ENCODE measurements around the gene PHKB. TPM values are rescaled to one million over a fixed set of nuclear protein-coding genes. Genes with fewer than 3 reads are reported as not detected.

PHKB gene
- polyA plus RNA-seq, 3 donors = 49.8 to 53.1 (median 50.8) TPM

- no peaks in the 10 kb centered on the region for H3K79me2 ChIP-seq (ENCODE audit: insufficient read depth, low read length)
- Mint-ChIP-seq H3K4me1 (peaks cover 3% of the 10 kb centered on the region), H3K27ac (no peak overlapping the region), H3K27me3 (ENCODE audit: low read depth in 3 of 3) (no peaks in the 10 kb centered on the region), H3K9me3 (peaks cover 0 to 4% (median 2%) of the 10 kb centered on the region in 7 donors), H3K4me3 (no peak overlapping the region), H3K36me3 (peaks cover 51 to 59% of the 10 kb centered on the region in 2 donors)
- H3K4me1 ChIP-seq (ENCODE audit: control insufficient read depth in 1 of 2, insufficient read depth in 2 of 2, low read length in 2 of 2) = no peaks in the 10 kb centered on the region
- no peak overlapping the region for H3K4me3 ChIP-seq (replicated peaks in 1 of 3; ENCODE audit: low read depth in 2 of 3, low read length in 3 of 3)
- peaks cover 0 to 3% of the 10 kb centered on the region in 2 donors for H3K9me3 ChIP-seq (replicated peaks in 1 of 2; ENCODE audit: control insufficient read depth in 1 of 2, insufficient read depth in 1 of 2, low read length in 2 of 2)
- H3K27ac ChIP-seq (ENCODE audit: low read depth in 1 of 2, low read length in 2 of 2) = no peak overlapping the region
- H2AFZ ChIP-seq (ENCODE audit: insufficient read depth, low read depth, low read length, poor library complexity, severe bottlenecking) = no peak overlapping the region
- TF ChIP-seq CTCF (IDR thresholded peaks at IDR 0.05) = no peak
- H3K9ac ChIP-seq (ENCODE audit: insufficient read depth, low read length, poor library complexity, severe bottlenecking) = no peak overlapping the region
- H3K4me2 ChIP-seq (replicated peaks; ENCODE audit: extremely low read depth, low read length, poor library complexity, severe bottlenecking) = no peak overlapping the region
- H4K20me1 ChIP-seq (ENCODE audit: insufficient read depth, low read length) = peaks cover 14% of the 10 kb centered on the region
- DNase-seq = no peak
- no peaks in the 10 kb centered on the region for H3K27me3 ChIP-seq (ENCODE audit: control insufficient read depth in 2 of 2, insufficient read depth in 2 of 2, low read length in 2 of 2)
- no CpG with 5 or more reads among the region's 1 CpG for WGBS (ENCODE audit: insufficient coverage)
- intact Hi-C loops (cut with micrococcal nuclease) = no loop called here
- peaks cover 20 to 62% of the 10 kb centered on the region in 2 donors for H3K36me3 ChIP-seq (replicated peaks in 1 of 2; ENCODE audit: control insufficient read depth in 1 of 2, insufficient read depth in 2 of 2, low read length in 2 of 2)
These were observed 152.1 kb downstream of the PHKB start for GRCh38 chr16:47613251-47613650.

- Histone ChIP-seq H4K20me1 (ENCODE audit: insufficient read depth, low read length) (peaks cover 24% of the 10 kb centered on the region), H3K4me2 (replicated peaks; ENCODE audit: extremely low read depth, low read length, poor library complexity, severe bottlenecking) (no peak overlapping the region), H3K79me2 (ENCODE audit: insufficient read depth, low read length) (no peaks in the 10 kb centered on the region), H3K27ac (ENCODE audit: low read depth in 1 of 2, low read length in 2 of 2) (no peak overlapping the region), H3K4me3 (replicated peaks in 1 of 3; ENCODE audit: low read depth in 2 of 3, low read length in 3 of 3) (no peak overlapping the region), H3K27me3 (ENCODE audit: control insufficient read depth in 2 of 2, insufficient read depth in 2 of 2, low read length in 2 of 2) (no peaks in the 10 kb centered on the region), H3K4me1 (ENCODE audit: control insufficient read depth in 1 of 2, insufficient read depth in 2 of 2, low read length in 2 of 2) (no peaks in the 10 kb centered on the region), H3K36me3 (replicated peaks in 1 of 2; ENCODE audit: control insufficient read depth in 1 of 2, insufficient read depth in 2 of 2, low read length in 2 of 2) (peaks cover 3 to 38% of the 10 kb centered on the region in 2 donors), H3K9me3 (replicated peaks in 1 of 2; ENCODE audit: control insufficient read depth in 1 of 2, insufficient read depth in 1 of 2, low read length in 2 of 2) (peaks cover 0 to 3% of the 10 kb centered on the region in 2 donors), H3K9ac (ENCODE audit: insufficient read depth, low read length, poor library complexity, severe bottlenecking) (no peak overlapping the region), H2AFZ (ENCODE audit: insufficient read depth, low read depth, low read length, poor library complexity, severe bottlenecking) (no peak overlapping the region)
- DNase-seq = no peak
- 100% methylated on average over 2 of the region's 3 CpGs for WGBS (ENCODE audit: insufficient coverage)
- H3K4me3 Mint-ChIP-seq = no peak overlapping the region
- H3K9me3 Mint-ChIP-seq = peaks cover 0 to 4% (median 2%) of the 10 kb centered on the region in 7 donors
- no peaks in the 10 kb centered on the region for H3K27me3 Mint-ChIP-seq (ENCODE audit: low read depth in 3 of 3)
- no peak for TF ChIP-seq CTCF (IDR thresholded peaks at IDR 0.05)
- peaks cover 10% of the 10 kb centered on the region for H3K4me1 Mint-ChIP-seq
- H3K36me3 Mint-ChIP-seq = peaks cover 30 to 34% of the 10 kb centered on the region in 2 donors
- H3K27ac Mint-ChIP-seq = peak overlapping the region in 1 of 7 donors; percentile 22
- intact Hi-C loops (cut with micrococcal nuclease) = no loop called here
These were observed 156.6 kb downstream of the PHKB start for GRCh38 chr16:47617732-47618131.

All from CD14-positive monocyte (primary cell).